SJSA1 (cell line): ENCODE results near the gene ZC3H12C. TPM values are rescaled to one million over a fixed set of nuclear protein-coding genes. Genes with fewer than 3 reads are reported as not detected.
A peak's percentile ranks its signal among the peaks of the same experiment; 100 is the strongest.
"Not testable (repeated sequence)": the region's sequence is repeated elsewhere in the genome, so short reads cannot be mapped to it uniquely, and the experiment has no call there.

Experiments
- DNase-seq, 2 experiments: peaks; one replicate each; pipeline ENCODE4 v3.0.0-alpha.2; 2015 to 2020; ENCODE audit warnings: low spot score in 2 of 2, low read depth in 1 of 2
- H3K27ac ChIP-seq: fragments of 250-450 bp; sonication (Bioruptor Pico); 2 replicates; pipeline ENCODE4 v1.5.1; 2020; ENCODE audit warnings: mild to moderate bottlenecking, moderate library complexity
- H3K27me3 ChIP-seq: fragments of 250-450 bp; sonication (Bioruptor Pico); replicated peaks from 2 replicates; pipeline ENCODE4 v1.5.1; 2020; ENCODE audit warnings: mild to moderate bottlenecking, moderate library complexity
- H3K36me3 ChIP-seq: fragments of 250-450 bp; sonication (Bioruptor Pico); 2 replicates; pipeline ENCODE4 v1.5.1; 2020; ENCODE audit warnings: mild to moderate bottlenecking
- H3K4me1 ChIP-seq: fragments of 250-450 bp; sonication (Bioruptor Pico); replicated peaks from 2 replicates; pipeline ENCODE4 v1.6.1; 2021; ENCODE audit warnings: mild to moderate bottlenecking
- H3K4me3 ChIP-seq: fragments of 250-450 bp; sonication (Bioruptor Pico); 2 replicates; pipeline ENCODE4 v1.5.1; 2020; ENCODE audit warnings: mild to moderate bottlenecking
- H3K9me3 ChIP-seq: fragments of 250-450 bp; sonication (Bioruptor Pico); replicated peaks from 2 replicates; pipeline ENCODE4 v1.5.1; 2020; ENCODE audit warnings: mild to moderate bottlenecking
- total RNA-seq: library from RNA; depleted of rRNA; stranded (reverse); fragments of >200 nt; shearing (Covaris generic); gene quantifications from 2 replicates; pipeline ENCODE4 v1.2.3, GENCODE V29; 2014

The ZC3H12C gene
- total RNA-seq, 1 experiment from 2014 or later, result 6.4 TPM

DNA sequence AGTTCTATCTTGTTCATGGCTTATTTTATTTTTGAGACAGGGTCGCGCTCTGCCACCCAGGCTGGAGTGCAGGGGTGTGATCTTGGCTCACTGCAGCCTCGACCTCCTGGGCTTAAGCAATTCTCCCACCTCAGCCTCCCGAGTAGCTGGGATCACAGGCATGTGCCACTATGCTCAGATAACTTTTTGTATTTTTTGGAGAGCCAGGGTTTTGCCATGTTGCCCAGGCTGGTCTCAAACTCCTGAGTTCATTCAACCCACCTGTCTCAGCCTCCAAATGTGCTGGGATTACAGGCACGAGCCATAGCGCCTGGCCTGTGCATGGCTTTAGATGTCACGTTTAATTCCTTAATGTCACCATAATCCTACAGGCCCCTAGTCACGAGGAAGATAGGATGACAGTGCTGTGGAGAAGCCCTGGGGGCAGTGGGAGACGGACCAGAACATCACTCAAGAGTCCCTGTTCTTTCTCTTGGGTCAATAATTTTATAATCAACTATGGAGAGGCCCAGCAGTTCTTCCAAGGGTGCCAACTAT lies 103.8 kb downstream of the ZC3H12C start:
- Histone ChIP-seq H3K27me3 (no peaks in the 10 kb centered on the region), H3K4me3 (no peak overlapping the region), H3K27ac (no peak overlapping the region), H3K36me3 (no peaks in the 10 kb centered on the region), H3K9me3 (no peaks in the 10 kb centered on the region), H3K4me1 (peaks cover 38% of the 10 kb centered on the region)
- DNase-seq, result no peak

DNA sequence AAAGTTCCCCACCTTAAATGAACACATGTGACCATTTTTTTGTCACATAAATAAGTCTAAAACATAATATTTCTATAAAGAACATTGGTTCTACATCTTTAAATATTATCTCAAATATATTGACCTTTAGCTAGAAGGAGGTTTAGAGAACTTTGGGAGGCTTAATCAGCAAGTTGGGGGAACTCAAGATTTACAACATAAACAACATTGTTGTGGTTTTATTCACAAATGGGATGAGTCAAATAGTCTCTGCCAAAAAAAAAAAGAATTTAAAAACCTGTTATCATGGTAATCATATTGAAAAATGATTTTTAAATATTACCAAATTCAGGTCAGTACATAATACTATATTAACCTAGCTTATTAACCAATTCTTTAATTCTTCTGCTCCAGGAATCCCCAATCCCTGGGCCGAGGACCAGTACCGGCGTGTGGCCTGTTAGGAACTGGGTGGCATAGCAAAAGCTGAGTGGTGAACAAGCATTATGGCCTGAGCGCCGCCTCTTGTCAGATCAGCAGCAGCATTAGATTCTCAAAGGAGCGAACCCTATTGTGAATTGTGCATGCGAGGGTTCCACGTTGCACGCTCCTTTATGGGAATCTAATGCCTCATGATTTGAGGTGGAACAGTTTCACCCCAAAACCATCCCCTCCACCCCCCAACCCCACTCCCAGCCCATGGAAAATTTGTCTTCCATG lies 105.0 kb downstream of the ZC3H12C start:
- H3K9me3 ChIP-seq, result no peaks in the 10 kb centered on the region
- no peaks in the 10 kb centered on the region for H3K36me3 ChIP-seq
- peaks cover 38% of the 10 kb centered on the region for H3K4me1 ChIP-seq
- no peak overlapping the region for H3K4me3 ChIP-seq
- DNase-seq, result peak in 1 of 2 experiments; percentile 31
- H3K27me3 ChIP-seq, result no peaks in the 10 kb centered on the region
- H3K27ac ChIP-seq, result no peak overlapping the region

DNA sequence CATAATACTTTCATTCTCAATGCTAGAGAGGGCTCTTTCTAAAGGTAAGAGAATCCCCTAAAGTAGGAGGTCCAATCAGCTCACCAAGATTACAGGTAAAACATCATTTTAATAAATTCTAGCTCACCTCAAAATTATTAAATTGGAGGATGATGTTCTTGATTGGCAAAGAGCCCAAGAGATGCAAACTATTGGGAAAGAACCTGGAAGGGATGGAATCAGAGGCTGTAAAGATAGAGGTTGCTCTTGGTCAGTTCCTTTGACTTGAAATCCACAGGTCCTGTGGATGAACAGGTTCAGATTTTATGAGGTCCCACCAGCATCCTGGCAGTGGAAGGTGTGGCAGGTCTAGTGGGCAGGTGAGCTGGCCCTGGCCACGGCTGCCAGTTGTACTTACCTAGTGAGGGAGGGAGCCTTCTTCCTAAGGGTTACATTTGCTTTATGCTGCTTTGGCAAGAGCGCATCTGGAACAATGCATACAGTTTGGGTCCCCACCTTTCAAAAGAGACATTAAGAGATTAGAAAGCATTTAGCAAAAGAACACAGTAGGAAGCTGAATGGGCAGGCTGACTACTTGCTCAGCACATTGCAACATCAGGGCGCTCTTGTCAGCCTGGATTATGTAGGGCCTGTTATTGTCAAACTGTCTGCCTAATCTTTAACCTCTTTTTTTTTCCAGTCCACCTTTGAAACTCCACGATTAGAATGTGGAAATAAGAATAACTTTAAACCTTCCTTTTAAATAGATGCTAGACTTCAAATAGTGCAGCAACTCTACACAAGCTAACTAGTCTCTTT lies 106.2 kb downstream of the ZC3H12C start:
- peaks cover 33% of the 10 kb centered on the region for H3K4me1 ChIP-seq
- no peaks in the 10 kb centered on the region for H3K27me3 ChIP-seq
- no peak overlapping the region for H3K27ac ChIP-seq
- no peaks in the 10 kb centered on the region for H3K36me3 ChIP-seq
- no peak for DNase-seq
- no peaks in the 10 kb centered on the region for H3K9me3 ChIP-seq
- no peak overlapping the region for H3K4me3 ChIP-seq

DNA sequence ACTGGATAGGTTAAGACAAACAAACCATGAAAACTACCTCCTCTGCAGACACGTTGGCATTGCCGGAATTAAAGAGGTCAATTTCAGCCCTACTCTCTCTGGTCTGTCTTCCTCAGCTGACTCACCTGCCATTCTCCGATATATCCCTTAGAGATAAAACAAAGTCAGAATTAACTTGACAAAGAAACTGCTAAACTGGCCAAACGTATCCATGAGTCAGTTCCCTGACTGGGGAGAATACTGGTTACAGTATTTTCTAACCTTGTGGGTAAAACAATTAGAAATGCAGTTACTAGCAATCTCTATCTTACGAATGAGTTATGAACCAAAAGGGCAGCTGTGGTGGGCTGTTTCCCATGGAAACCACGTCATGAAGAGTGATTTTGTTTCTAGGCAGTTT lies 107.0 kb downstream of the ZC3H12C start:
- Histone ChIP-seq H3K36me3 (no peaks in the 10 kb centered on the region), H3K27ac (no peak overlapping the region), H3K4me1 (peaks cover 24% of the 10 kb centered on the region), H3K4me3 (no peak overlapping the region), H3K9me3 (no peaks in the 10 kb centered on the region), H3K27me3 (no peaks in the 10 kb centered on the region)
- DNase-seq, result no peak

DNA sequence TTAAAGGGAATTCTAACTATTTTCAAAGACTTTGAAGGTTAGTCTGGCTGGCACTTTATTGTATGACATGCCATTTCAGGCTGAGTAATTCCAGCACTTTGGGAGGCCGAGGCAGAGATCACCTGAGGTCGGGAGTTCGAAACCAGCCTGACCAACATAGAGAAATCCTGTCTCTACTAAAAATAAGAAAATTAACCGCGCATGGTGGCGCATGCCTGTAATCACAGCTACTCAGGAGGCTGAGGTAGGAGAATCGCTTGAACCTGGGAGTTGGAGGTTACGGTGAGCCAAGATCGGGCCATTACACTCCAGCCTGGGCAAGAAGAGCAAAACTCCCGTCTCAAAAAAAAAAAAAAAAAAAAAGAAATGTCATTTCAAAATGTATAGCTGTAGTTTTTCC lies 107.6 kb downstream of the ZC3H12C start:
- no peak for DNase-seq
- no peak overlapping the region for H3K27ac ChIP-seq
- H3K27me3 ChIP-seq, result no peaks in the 10 kb centered on the region
- H3K36me3 ChIP-seq, result no peaks in the 10 kb centered on the region
- no peaks in the 10 kb centered on the region for H3K9me3 ChIP-seq
- no peak overlapping the region for H3K4me3 ChIP-seq
- peaks cover 18% of the 10 kb centered on the region for H3K4me1 ChIP-seq

DNA sequence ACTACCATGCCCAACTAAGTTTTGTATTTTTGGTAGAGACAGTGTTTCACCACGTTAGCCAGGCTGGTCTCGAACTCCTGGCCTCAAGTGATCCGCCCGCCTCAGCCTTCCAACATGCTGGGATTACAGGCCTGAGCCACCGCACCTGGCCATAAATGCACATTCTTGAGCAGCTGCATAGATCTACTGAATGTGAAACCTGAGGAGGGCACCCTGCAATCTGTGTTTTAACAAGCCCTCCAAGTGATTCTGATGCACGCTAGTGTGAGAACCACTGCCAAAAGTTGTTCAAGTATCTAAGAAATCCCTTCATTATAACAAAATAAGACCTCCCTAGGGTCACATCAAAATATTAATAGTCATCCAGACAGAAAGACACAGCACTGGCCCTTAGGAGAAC lies 113.9 kb downstream of the ZC3H12C start:
- H3K27ac ChIP-seq, result no peak overlapping the region
- H3K27me3 ChIP-seq, result no peaks in the 10 kb centered on the region
- no peaks in the 10 kb centered on the region for H3K9me3 ChIP-seq
- DNase-seq, result no peak
- no peaks in the 10 kb centered on the region for H3K36me3 ChIP-seq
- H3K4me3 ChIP-seq, result no peak overlapping the region
- no peaks in the 10 kb centered on the region for H3K4me1 ChIP-seq

DNA sequence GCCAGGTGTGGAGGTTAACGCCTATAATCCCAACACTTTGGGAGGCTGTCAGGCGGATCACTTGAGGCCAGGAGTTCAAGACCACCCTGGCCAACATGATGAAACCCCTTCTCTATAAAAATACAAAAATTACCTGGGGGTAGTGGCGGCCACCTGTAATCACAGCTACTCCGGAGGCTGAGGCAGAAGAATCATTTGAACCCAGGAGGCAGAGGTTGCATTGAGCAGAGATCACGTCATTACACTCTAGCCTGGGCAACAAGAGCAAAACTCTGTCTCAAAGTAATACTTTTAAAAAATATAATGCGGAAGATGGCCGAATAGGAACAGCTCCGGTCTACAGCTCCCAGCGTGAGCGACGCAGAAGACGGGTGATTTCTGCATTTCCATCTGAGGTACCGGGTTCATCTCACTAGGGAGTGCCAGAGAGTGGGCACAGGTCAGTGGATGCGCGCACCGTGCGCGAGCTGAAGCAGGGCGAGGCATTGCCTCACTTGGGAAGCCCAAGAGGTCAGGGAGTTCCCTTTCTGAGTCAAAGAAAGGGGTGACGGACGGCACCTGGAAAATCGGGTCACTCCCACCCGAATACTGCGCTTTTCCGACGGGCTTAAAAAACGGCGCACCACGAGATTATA lies 115.6 kb downstream of the ZC3H12C start:
- not testable (repeated sequence) for H3K27ac ChIP-seq, H3K27me3 ChIP-seq, H3K36me3 ChIP-seq, H3K9me3 ChIP-seq, DNase-seq, H3K4me1 ChIP-seq, H3K4me3 ChIP-seq

DNA sequence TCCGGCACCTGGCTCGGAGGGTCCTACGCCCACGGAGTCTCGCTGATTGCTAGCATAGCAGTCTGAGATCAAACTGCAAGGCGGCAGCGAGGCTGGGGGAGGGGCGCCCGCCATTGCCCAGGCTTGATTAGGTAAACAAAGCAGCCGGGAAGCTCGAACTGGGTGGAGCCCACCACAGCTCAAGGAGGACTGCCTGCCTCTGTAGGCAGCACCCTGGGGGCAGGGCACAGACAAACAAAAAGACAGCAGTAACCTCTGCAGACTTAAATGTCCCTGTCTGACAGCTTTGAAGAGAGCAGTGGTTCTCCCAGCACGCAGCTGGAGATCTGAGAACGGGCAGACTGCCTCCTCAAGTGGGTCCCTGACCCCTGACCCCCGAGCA lies 116.1 kb downstream of the ZC3H12C start:
- not testable (repeated sequence) for H3K27me3 ChIP-seq, H3K4me3 ChIP-seq, H3K36me3 ChIP-seq, H3K4me1 ChIP-seq, H3K27ac ChIP-seq, H3K9me3 ChIP-seq, DNase-seq

DNA sequence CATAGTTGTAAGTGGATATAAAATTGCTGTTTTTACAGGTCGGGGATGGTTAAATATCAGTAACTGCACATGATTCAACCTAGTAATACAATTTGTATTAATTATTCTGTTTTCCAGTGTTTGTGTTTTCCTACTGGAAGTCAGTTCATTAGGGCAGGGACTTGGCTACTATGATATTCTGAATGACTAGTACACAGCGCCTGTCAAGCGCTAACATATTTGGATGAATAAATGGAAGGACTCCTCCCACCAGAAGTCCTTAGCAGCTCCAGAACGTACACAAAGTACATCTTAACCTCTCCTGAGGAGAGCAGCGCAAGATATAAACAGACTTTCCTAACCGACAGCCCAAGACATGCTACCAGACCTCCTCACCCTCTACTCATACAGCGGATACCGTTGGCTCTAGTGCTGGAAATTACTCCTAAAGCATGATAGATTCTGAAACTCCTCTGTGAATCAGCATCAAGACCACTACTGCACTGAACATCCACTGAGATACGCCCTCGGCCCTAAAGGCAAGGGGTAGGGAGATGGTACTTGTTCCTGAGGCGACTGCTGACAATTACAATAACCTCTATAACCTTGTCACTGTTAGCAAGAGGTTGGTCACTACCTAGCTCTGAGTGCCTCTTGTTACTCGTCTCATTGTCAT lies 124.2 kb downstream of the ZC3H12C start:
- no peaks in the 10 kb centered on the region for H3K4me1 ChIP-seq
- H3K36me3 ChIP-seq, result no peaks in the 10 kb centered on the region
- no peak overlapping the region for H3K27ac ChIP-seq

DNA sequence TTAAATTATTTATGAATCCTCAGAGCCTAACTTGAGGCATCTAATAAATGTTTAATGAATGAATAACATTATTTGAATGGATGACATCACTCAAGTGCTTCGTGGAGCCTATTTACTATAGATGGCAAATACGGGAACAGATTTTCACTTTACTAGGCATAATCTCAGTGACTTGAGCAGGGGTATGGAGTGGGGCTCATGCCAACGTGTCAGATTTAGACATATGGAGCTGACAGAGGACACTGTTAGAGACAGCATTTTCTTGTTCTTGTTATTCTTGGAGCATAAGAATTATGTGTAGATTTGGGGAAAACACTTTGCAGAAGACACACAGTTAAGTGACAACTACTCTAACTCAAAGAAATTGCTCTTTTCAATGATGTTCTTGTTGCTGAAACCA lies 124.7 kb downstream of the ZC3H12C start:
- H3K4me3 ChIP-seq, result no peak overlapping the region
- H3K27ac ChIP-seq, result no peak overlapping the region
- no peaks in the 10 kb centered on the region for H3K27me3 ChIP-seq
- no peaks in the 10 kb centered on the region for H3K9me3 ChIP-seq
- H3K4me1 ChIP-seq, result no peaks in the 10 kb centered on the region
- DNase-seq, result no peak
- H3K36me3 ChIP-seq, result no peaks in the 10 kb centered on the region

More for the DNA sequence above, 124.2 kb downstream of the ZC3H12C start:
- Histone ChIP-seq H3K27me3 (no peaks in the 10 kb centered on the region), H3K9me3 (no peaks in the 10 kb centered on the region), H3K4me3 (no peak overlapping the region)
- DNase-seq, result no peak

DNA sequence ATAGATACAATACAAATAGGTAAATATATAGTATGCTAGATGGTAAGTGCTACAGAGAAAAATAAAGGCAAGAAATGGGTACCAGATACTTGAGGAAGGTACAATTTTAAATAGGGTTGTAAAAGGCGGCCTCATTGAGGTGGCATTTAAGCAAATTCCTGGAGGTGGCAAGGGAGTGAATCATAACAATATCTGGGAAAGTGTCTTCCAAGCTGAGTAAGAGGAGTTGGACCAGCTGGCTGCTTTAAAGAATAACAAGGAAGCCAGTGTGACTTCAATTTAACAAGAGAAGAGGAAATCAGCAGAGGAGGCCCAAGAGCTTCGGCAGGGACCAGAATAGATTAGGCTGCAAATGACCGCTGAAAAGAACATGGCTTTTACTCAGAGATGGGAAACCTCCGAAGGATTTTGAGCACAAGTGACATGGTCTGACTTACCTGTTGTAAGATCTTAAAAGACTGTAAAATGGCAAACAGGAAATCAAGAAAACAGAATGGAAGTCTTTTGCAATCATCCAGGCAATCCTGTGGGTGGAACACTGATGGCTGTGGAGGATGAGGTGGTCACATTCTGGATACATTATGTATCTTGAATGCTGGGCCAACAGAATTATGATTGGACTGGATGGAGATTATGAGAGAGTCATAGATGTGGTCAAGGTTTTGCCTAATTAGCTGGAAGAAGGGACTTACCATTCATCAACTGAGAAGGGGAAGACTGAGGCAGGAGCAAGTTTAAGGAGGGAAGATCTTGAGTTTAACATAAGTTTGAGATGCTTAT lies 126.0 kb downstream of the ZC3H12C start:
- H3K27ac ChIP-seq, result no peak overlapping the region
- no peak overlapping the region for H3K4me3 ChIP-seq
- no peaks in the 10 kb centered on the region for H3K36me3 ChIP-seq
- no peaks in the 10 kb centered on the region for H3K4me1 ChIP-seq
- no peaks in the 10 kb centered on the region for H3K27me3 ChIP-seq
- DNase-seq, result no peak
- H3K9me3 ChIP-seq, result no peaks in the 10 kb centered on the region
